ENCODE results near the gene CACNA2D4.

- TF ChIP-seq POLR2AphosphoS5 (IDR thresholded peaks at IDR 0.05; ENCODE audit: low read depth, low read length): no peak
- TF ChIP-seq CTCF (IDR thresholded peaks at IDR 0.05 in 2 of 3, conservative IDR thresholded peaks at IDR 0.05 in 1 of 3; ENCODE audit: borderline replicate concordance in 1 of 3, insufficient read depth in 1 of 3, low read depth in 2 of 3, low read length in 2 of 3): no peak
- no peak for TF ChIP-seq POLR2A (IDR thresholded peaks at IDR 0.05; ENCODE audit: borderline replicate concordance, extremely low read depth, insufficient read depth, insufficient read length)
- no peak for TF ChIP-seq SRF (IDR thresholded peaks at IDR 0.05; ENCODE audit: low read depth)
- TF ChIP-seq EZH2 (IDR thresholded peaks at IDR 0.05): no peak
These were observed 60.0 kb downstream of the CACNA2D4 start for GRCh38 chr12:1858456-1858855.
